GM21526 (cell line): Measurements from ENCODE around the gene GPR32.
"Not testable (repeated sequence)": the region's sequence is repeated elsewhere in the genome, so short reads cannot be mapped to it uniquely, and the experiment has no call there.

Experiments used
- ATAC-seq: cut with Tn5 transposase; IDR thresholded peaks from one replicate; pipeline ENCODE4 v1.9.1; 2021; ENCODE audit warnings: moderate library complexity; ENCODE audit not compliant: unreplicated experiment, low FRiP score

GPR32 gene, protein sequence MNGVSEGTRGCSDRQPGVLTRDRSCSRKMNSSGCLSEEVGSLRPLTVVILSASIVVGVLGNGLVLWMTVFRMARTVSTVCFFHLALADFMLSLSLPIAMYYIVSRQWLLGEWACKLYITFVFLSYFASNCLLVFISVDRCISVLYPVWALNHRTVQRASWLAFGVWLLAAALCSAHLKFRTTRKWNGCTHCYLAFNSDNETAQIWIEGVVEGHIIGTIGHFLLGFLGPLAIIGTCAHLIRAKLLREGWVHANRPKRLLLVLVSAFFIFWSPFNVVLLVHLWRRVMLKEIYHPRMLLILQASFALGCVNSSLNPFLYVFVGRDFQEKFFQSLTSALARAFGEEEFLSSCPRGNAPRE

DNA sequence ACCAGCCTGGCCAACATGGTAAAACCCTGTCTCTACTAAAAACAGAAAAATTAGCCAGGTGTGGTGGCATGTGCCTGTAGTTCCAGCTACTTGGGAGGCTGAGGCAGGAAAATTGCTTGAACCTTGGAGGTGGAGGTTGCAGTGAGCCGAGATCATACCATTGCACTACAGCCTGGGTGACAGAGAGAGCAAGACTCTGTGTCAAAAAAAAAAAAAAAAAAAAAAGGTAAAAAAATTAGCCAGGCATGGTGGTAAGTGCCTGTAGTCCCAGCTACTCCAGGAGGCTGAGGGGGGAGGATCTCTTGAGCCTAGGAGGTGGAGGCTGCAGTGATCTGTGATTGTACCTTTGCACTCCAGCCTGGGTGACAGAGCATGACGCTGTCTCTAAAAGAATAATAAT lies at the start of gene GPR32:
TSS of gene GPR32 (plus strand) at position 301 of the 400 bp plus-strand sequence. CDS start 137 bp downstream, outside the sequence.
- not testable (repeated sequence) for ATAC-seq

DNA sequence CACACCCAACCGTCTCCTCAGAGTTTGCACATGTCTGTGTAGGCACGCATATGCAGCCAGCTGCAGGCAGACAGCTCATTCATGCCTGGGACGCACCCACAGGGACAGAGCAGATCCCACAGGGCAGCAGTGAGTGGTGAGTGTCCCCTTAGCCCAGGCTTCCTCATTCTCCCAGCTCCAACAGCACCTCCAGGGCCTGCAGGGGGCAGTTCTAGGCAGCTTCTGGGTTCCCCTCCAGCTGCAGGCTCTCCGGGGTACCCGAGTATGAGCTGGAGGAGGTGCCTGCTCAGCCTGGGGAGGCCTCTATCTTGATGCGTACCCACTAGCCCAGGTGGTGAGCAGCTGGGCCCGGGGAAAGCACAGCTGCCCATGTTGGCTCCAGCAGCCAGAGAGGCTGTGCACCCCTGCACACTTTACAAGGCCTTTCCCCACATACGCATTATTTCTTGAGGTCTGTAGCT lies 49.3 kb upstream of the GPR32 start:
- ATAC-seq = no peak

DNA sequence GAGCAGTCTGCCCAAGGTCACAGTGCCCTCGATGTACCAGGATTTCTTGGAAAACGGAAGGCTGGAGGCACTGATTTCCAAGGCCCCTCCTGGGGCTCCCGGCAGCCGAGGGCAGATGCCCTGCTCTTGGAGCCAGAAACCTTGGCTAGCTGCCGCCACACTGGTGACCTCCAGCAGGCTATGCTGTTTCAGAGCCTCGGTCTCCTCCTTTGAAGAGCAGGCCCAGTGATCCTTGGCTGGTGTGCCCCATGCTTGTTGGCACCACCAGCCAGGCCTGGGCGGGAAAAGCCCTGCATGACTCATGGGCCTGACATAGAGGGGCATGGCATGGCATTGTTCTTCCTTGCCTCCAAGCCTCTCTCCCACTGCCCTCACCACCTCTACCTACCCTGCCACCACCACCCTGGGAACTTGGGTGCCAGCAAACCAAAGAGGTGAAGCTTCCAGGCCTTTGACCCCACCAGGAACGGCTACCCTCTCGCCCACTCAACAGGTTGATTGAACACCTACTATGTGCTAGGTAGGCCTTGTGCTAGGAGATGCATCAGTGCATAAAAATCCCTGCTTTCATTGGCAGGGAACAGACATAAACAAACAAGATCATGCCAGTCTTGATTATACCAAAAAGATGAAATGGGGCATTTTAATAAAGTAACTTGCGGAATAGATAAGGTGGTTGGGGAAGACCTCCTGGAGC lies 48.7 kb upstream of the GPR32 start:
- no peak for ATAC-seq

DNA sequence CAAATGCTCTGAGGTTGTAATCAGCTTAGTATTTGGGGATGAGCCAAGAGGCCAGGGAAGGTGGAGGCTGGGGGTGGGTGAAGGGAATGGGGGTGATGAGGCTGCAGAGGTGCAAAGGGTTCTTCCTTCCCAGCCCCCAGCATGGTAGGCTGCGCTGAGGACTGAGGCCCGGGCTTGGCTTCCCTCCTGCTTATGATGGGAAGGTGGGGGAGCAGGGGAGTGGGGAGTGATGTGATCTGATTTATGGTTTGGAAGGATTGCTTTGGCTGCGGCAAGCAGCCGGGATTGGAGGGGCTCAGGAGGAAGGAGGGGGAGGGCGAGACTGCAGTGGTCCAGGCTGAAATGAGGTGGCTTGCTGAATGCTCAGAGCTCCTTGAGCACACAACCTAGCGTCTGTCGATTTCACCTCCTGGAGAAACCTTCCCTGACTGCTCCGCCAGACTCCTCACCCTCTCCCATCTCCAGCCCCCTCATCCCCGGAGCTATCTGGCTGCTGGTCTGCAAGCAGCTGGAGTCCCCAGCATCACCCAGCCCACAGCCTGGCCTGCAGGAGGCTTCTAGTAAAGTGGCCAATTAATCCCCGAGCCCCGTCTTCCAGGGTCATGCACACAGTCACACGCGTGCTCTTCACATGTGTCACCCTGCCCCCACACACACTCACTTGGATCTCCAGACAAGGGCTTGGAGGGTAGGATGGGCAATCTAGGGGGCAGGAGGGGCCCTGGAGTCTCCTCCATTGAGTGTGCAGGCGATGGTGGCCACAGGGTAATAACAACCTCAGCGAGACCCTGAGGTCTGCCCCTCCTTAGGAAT lies 47.9 kb upstream of the GPR32 start:
- ATAC-seq = no peak

DNA sequence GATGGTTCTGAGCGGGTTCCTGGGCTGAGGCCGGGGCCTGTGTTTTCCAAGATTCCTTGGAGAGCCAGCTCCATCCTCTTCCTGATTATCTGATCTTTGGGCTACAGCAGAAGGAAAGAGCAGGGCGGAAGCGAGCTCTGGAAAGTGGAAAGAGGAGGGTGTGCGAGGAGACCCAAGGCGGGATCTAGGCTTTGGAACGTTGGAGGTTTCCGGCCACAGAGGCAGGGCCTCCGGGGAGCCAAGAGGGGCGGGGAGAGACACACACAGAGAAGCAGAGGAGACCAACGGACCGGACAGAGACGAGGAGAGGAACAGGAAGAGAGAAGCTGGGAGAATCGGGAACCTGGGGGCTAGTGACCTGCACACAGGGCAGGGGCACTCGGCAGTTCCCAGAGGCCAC lies 47.2 kb upstream of the GPR32 start, which contains the start of gene CLEC11A:
TSS of gene CLEC11A (plus strand) at position 296 of the 400 bp plus-strand sequence. CDS start 162 bp downstream, outside the sequence.
- no peak for ATAC-seq

DNA sequence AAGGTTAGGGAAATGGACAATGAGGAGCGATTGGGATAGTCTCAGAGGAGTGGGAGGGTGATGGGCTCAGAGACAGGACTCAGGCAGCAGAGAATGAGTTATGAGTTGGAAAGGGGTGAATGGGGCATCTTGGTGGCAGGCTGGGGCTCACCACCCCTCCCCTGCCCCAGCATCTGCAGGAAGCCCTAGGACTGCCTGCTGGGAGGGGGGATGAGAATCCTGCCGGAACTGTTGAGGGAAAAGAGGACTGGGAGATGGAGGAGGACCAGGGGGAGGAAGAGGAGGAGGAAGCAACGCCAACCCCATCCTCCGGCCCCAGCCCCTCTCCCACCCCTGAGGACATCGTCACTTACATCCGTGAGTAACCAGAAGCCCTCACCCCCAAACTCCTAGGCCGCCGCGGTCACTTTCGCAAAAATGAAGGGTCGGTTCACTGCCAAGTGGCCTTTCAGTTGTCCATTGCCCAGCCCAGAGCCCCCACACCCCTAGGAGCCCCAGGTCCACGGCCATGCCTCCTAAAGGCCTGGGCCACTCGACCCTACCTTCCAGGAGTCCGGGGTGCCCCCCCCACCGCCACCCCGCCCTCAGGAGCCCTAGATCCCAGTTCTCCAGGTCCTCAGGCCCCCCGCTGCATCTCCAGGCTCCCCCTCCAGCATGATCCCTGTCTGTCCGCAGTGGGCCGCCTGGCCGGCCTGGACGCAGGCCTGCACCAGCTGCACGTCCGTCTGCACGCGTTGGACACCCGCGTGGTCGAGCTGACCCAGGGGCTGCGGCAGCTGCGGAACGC lies 46.3 kb upstream of the GPR32 start:
- no peak for ATAC-seq

DNA sequence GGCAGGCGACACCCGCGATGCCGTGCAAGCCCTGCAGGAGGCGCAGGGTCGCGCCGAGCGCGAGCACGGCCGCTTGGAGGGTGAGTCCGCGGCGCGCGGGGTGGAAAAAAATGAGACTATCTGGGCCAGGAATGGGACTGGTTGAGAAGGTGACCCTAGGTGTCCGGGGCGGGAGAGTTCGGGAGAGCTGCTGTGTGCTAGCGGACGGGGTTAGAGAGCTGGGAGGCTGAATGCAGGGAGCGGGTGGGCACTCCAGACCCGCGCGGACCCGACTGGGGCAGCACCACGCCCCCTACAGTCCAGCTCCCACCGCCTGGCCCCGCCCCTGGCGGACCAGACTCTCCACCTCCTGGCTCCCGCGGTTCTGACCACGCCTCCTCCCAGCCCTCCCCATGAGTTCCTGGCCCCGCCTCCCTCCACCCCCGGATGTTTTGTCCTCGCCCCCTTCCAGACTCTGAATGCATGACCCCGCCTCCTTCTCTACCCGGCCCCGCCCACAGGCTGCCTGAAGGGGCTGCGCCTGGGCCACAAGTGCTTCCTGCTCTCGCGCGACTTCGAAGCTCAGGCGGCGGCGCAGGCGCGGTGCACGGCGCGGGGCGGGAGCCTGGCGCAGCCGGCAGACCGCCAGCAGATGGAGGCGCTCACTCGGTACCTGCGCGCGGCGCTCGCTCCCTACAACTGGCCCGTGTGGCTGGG lies 45.6 kb upstream of the GPR32 start:
- peak; percentile 62 for ATAC-seq

DNA sequence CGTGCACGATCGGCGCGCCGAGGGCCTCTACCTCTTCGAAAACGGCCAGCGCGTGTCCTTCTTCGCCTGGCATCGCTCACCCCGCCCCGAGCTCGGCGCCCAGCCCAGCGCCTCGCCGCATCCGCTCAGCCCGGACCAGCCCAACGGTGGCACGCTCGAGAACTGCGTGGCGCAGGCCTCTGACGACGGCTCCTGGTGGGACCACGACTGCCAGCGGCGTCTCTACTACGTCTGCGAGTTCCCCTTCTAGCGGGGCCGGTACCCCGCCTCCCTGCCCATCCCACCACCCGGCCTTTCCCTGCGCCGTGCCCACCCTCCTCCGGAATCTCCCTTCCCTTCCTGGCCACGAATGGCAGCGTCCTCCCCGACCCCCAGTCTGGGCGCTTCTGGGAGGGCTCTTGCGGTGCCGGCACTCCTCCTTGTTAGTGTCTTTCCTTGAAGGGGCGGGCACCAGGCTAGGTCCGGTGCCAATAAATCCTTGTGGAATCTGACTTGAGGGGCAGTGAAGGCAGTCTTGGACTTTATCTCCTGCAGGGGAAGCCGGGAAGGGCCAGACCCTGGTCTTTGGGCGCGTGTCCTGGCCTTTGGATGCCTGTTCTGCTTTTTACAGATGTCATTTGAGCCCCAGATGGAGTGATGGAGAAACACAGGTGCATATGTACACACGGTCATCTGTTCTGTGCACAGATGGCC lies 44.9 kb upstream of the GPR32 start:
- ATAC-seq = peak; percentile 16

DNA sequence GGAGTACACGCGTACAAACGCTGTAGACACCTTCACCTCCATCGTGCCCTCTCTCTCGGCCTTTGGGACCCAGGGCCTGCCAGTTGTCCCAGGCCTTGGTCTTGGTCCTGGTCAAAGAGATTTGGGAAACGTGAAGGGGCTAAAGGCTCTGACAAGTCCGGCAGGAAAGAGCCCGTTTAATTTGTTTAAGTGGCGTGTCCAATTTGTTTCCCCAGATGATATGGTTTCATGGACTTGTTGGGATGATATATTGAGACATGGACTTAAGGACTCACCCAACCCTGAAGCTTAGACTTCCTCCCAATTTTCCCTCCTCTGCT lies 44.4 kb upstream of the GPR32 start:
- no peak for ATAC-seq

DNA sequence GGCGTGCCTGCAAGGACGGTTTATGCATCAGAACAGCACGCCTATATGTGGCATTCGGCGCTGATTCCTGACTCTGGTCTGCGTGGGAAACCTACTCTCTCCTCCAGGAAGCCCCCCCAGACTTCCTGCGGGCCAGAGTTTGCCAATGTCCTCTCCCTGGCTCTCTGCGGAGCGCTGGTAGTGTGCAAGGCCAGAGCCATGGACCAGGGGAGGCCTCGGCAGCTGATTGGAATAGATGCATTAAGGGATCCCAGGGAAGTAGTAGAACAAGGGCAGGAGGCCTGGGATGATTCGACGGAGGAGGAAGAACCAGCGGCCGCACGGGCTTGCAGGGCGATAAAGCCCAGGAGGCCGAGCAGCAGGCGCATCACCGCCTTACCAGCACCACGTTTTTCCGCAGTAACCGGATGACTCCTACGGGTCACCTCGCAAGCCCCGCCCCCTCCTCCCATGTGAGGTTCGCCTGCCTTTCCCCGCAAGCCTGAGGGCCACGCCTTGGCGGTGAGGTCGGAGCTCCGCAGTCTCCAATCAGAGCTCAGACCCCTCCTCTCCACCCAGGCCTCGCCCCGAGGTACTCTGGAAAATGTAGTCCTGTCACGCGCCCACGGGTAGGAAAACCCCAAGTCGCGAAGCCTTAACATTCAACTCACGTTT lies 42.1 kb upstream of the GPR32 start:
- no peak for ATAC-seq

DNA sequence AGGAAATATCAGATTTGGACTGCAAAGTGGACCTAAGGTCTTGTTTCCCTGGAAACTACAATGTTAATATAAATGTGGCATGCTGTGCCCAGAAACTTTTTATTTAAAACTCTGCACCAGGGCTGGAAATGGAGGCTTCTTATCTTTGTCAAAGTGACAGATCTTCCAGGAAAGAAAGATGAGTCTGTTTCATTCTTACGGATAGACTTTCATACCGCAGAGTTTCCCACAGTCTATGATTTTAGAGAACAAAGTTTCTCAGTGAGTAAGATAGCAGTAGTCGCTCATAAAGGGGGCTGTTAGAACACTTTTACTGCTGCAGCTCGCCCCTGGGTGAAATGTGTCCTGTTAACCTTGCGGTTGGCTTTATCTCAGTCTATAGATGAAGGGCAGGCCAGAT lies 40.4 kb upstream of the GPR32 start:
- no peak for ATAC-seq

DNA sequence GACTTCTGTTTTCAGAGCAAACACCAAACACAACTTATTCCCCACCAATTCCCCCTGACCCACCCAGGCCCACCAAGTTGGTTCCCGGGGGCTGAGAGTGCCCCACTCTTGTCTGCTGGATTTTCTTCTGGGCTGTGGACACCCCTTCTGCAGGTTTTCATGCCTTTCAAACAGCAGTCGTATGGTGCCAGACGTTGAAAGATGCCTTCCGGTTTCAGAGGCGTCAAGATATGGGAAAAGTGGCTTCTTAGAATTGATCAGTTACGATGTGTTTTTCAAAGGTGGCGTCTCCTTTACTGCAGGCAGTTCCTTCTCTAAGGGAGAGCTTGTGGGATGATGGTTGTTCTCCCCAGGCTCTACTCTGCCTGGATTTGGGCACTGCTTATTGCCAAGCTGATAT lies 34.4 kb upstream of the GPR32 start:
- ATAC-seq = no peak

DNA sequence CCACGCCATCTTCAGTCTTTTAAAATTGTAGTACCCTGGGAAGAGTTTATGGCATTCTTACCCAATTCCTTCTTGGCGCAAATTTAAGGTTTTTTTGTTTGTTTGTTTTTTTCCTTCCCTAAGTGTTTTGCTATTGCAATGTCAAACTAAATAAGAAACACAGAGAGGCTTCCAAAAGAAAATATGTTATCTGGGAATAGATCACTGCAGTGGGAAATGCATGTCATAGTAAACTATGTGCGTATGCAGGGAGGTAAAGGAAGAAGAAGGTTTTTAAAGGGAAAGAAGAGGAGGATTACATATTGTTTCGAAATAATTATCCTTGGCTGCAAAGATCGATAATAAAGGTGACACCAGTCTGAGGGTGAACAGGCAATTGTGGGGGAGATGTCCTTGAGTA lies 33.9 kb upstream of the GPR32 start:
- no peak for ATAC-seq

DNA sequence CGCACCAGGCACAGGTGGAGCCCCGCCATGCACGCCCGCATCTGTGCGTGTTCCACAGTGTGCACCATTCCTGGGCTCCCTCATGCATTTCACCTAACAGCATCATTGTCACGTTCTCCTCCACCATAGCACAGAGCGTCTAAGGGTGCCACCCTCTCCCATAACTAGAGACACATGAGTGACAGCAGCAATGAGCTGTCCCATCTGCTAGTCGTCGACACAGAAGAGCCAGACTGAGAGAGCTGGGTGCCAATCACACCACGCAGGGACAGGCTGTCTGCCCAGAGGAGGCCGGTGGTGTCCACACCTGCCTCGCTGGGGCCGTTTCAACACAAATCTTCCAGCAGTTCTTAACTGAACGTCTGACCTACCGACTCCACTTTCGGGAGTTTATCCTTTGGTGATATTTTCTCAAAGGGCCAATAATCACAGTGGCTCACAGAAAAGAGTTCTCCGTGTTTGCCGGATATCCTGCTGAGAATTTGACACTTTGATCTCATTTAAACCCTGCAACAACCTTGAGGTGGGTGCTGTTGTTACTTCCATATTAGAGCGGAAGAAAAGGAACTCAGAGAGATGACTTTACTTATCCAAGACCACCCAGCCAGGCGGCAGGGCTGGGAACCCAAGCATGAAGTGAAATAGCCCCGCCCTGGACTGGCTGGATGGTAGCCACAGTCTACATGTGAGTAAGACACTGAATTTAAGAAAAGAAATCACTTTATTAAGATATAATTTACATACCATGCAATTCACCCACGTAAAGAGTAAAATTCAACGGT lies 30.9 kb upstream of the GPR32 start:
- ATAC-seq = no peak

DNA sequence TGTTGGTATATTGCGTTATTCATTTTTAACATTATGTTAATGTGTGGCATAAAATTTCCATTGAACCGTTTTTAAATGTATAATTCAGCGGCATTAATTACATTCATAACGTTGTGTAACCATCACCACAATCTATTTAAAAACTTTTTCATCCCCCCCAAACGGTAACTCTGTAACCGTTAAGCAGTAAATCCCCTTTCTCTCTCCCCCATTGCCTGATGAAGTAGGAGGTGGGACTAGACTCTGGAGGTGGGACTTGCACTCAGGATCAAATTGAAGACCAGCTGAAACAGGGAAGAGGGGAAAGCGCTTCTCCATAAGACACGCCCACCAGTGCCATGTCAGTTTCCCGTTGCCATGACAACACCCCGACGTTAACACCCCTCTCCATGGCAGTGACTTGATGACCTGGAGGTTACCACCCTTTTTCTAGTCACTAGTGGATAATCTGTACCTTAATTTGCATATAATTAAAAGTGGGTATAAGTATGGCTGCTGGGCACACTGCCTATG lies 30.3 kb upstream of the GPR32 start:
- ATAC-seq = no peak

DNA sequence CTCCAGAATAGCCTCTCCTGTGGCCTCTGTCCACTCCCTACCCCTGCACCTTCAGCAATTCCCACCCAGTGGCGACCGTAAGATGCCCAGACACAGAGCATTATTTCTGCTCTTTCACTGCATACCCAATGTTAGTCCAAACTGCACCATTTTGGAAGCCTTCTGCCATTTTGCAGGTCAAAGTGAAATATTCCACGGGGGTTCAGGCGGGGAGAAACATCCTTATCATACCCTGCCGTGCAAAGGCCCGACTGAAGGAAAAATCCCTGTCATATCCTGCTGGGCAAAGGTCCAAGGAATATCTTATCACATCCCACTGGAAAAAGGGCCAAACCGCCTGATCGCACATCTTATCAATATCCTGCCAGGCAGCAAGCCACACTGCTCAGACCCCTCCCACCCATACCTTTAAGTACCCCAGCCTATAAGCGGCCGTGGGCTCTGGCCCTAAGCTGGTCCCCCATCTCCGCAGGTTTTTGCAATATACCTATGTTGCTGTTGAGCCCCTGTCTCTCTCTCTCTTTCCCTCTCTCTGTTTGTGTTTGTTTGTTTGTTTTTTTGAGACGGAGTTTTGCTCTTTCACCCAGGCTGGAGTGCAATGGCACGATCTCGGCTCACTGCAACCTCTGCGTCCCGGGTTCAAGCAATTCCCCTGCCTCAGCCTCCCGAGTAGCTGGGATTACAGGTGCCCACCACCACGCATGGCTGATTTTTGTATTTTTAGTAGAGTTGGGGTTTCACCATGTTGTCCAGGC lies 28.9 kb upstream of the GPR32 start:
- ATAC-seq = no peak

DNA sequence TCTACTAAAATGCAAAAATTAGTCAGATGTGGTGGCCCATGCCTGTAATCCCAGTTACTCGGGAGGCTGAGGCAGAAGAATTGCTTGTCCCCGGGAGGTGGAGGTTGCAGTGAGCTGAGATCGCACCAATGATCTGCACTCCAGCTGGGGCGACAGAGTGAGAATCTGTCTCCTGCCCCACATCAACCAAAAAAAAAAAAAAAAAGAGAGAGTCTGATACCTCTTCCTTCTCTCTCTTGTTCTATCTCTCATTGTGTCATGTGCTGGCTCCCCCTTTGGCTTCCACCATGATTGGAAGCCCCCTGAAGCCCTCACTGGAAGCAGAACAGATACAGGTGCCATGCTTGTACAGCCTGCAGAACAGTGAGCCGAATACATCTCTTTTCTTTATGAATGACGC lies 26.7 kb upstream of the GPR32 start:
- ATAC-seq = no peak
